Endothelial cell of umbilical vein (primary cell): Measurements from ENCODE around the gene DBX1. TPM values are rescaled to one million over a fixed set of nuclear protein-coding genes. Genes with fewer than 3 reads are reported as not detected.

ENCODE experiments used
- BruUV-seq: library from RNA; stranded (reverse); fragments of 400-500 nt; replicated peaks from 2 replicates; lab custom pipeline; 2021; lab: Mats Ljungman, UMichigan
- CTCF ChIA-PET: fragments of 300-600, 350-600 bp; sonication (Branson Sonifier 250); formaldehyde crosslinking; loops from one replicate; lab custom pipeline; 2021; ENCODE audit warnings: antibody characterized with exemption, inconsistent platforms; lab: Charles Lee
- POLR2A ChIA-PET: fragments of 300-600, 350-600 bp; sonication (Branson Sonifier 250); formaldehyde crosslinking; loops from one replicate; lab custom pipeline; 2021; ENCODE audit warnings: antibody characterized with exemption, inconsistent platforms; lab: Charles Lee
- DNase-seq: peaks from one replicate; pipeline ENCODE4 v3.0.0-alpha.2; 2011; ENCODE audit warnings: low read depth, low spot score
- FAIRE-seq: peaks from 2 replicates; lab custom pipeline; 2011; peaks lifted over from hg19 to GRCh38; lab: Jason Lieb, UNC
- H2AFZ ChIP-seq: 2 replicates; pipeline ENCODE4 v1.6.0; 2012; ENCODE audit warnings: low read depth, low read length, control low read depth, inconsistent platforms
- H3K27ac ChIP-seq: 2 replicates; pipeline ENCODE4 v1.5.1; 2011; ENCODE audit warnings: low read depth, mild to moderate bottlenecking, control low read depth, low read length, moderate library complexity; ENCODE audit not compliant: insufficient read depth
- H3K27me3 ChIP-seq, 2 experiments: 2 replicates each; pipeline versions ENCODE4 v1.6.0 to v1.6.1; 2011; ENCODE audit warnings: low read length in 2 of 2, mixed read lengths in 1 of 2; ENCODE audit not compliant: control insufficient read depth in 2 of 2, insufficient read depth in 2 of 2
- H3K36me3 ChIP-seq, 2 experiments: 2 replicates in 1 of 2; 3 replicates in 1 of 2; pipeline ENCODE4 v1.5.1; 2011; ENCODE audit warnings: low read length in 2 of 2, mild to moderate bottlenecking in 1 of 2, moderate library complexity in 1 of 2; ENCODE audit not compliant: control insufficient read depth in 2 of 2, insufficient read depth in 2 of 2; ENCODE audit errors: extremely low read depth in 1 of 2
- H3K4me1 ChIP-seq: 3 replicates; pipeline ENCODE4 v1.5.1; 2011; ENCODE audit warnings: mild to moderate bottlenecking, low read length; ENCODE audit not compliant: control insufficient read depth, insufficient read depth; ENCODE audit errors: extremely low read depth
- H3K4me2 ChIP-seq: 2 replicates; pipeline ENCODE4 v1.6.1; 2011; ENCODE audit warnings: low read length, control low read depth, mixed read lengths; ENCODE audit not compliant: insufficient read depth
- H3K4me3 ChIP-seq, 3 experiments: fragments of 200-600 bp in 1 of 3; sonication (generic), shearing (Covaris generic) in 1 of 3; replicated peaks in 1 of 3; 2 replicates each; pipeline ENCODE4 v1.5.1; 2011 to 2016; ENCODE audit warnings: control low read depth in 3 of 3, low read length in 3 of 3, mild to moderate bottlenecking in 2 of 3, inconsistent platforms in 1 of 3, low read depth in 1 of 3, moderate library complexity in 1 of 3; ENCODE audit not compliant: insufficient read depth in 1 of 3
- H3K79me2 ChIP-seq: 2 replicates; pipeline ENCODE4 v1.6.0; 2012; ENCODE audit warnings: low read length, inconsistent platforms; ENCODE audit not compliant: control insufficient read depth, insufficient read depth
- H3K9ac ChIP-seq: replicated peaks from 2 replicates; pipeline ENCODE3; 2011; ENCODE audit warnings: low read length, control low read depth; ENCODE audit not compliant: insufficient read depth; ENCODE audit errors: extremely low read depth
- H3K9me1 ChIP-seq: replicated peaks from 3 replicates; pipeline ENCODE4 v1.6.0; 2011; ENCODE audit warnings: mild to moderate bottlenecking, low read length; ENCODE audit not compliant: control insufficient read depth, insufficient read depth; ENCODE audit errors: extremely low read depth
- H3K9me3 ChIP-seq: replicated peaks from 2 replicates; pipeline ENCODE4 v1.5.1; 2012; ENCODE audit warnings: low read length, inconsistent platforms; ENCODE audit not compliant: control insufficient read depth, insufficient read depth
- H4K20me1 ChIP-seq: replicated peaks from 2 replicates; pipeline ENCODE3; 2011; ENCODE audit warnings: mild to moderate bottlenecking, low read length; ENCODE audit not compliant: control insufficient read depth, insufficient read depth; ENCODE audit errors: extremely low read depth
- FOS ChIP-seq: IDR thresholded peaks from 2 replicates; pipeline ENCODE4 v1.6.1; 2011; ENCODE audit warnings: mild to moderate bottlenecking, low read length, moderate library complexity, borderline replicate concordance; ENCODE audit not compliant: insufficient read depth
- POLR2AphosphoS5 ChIP-seq: IDR thresholded peaks from 2 replicates; pipeline ENCODE4 v1.6.1; 2012; ENCODE audit warnings: low read depth, mild to moderate bottlenecking, control low read depth, low read length, moderate library complexity; ENCODE audit not compliant: insufficient read depth
- dilution Hi-C: fragments of 300-500 bp; cut with MboI; formaldehyde crosslinking; loops from one replicate; pipeline ENCODE4 v1.15.0; 2019; ENCODE audit warnings: low sequenced_read_pairs; ENCODE audit not compliant: extremely low pct_ligation_motif_present
- intact Hi-C: fragments of 100-400 bp; cut with micrococcal nuclease; formaldehyde crosslinking; loops from one replicate; pipeline ENCODE4 v1.10.0; 2022
- polyA plus RNA-seq, 4 experiments: library from polyadenylated mRNA; depleted of rRNA in 3 of 4; stranded (reverse) in 3 of 4; unstranded in 1 of 4; fragments of >200 nt; gene quantifications; 2 replicates each; pipeline versions ENCODE4 v1.2.1 to v1.2.3, GENCODE V29; 2011 to 2012; ENCODE audit warnings: missing spikeins in 1 of 4
- total RNA-seq: library from RNA; stranded (reverse); gene quantifications from 2 replicates; pipeline ENCODE4 v1.2.3, GENCODE V29; 2021

Gene DBX1
- total and polyA plus RNA-seq, 2 donors (not counting 3 experiments of a cell fraction or from before 2014, with no cell fraction given), result not detected

DNA sequence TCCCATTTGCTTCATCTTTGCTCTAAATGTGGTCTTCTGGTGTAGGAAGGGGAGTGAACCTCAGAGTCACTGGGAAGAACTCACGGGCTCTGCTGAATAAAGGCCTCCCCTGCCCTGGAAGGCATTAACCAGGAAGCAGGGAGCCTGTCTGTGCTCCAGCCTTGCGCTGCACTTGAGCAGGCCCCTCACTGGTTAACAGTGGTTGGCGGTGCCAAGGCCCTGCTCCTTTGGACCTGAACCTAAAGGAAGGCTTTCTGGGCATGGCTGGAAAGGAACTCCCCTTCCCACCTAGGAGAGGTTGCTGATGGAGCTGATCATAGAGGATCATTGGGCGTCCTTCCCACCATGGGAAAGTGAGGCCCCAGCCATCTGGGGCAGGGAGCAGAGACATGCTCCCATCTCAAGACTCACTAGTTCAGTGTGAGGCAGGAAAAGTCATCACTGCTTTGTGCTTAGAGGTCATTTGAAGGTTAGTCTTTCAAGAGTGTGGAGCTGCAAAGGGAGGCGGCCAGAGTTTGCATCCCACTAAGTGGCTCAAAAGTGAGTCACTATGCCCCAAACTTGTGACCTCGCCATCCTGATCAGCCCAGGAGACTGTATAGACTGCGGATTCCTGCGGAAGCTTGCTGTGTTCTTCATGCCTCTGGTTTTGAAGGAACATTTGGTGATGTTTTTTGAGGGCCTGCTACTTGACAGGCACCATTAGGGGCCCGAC, 50.4 kb downstream of the DBX1 start:
- H3K9me1 ChIP-seq, result no peaks in the 10 kb centered on the region
- dilution Hi-C loops (no loop called here), intact Hi-C loops (loop anchor here (5.0 kb wide), 2 partner anchors 88 to 173 kb away; no protein-coding TSS in a partner anchor)
- peak overlapping the region; percentile 1 for H3K4me2 ChIP-seq
- H4K20me1 ChIP-seq, result no peaks in the 10 kb centered on the region
- no peaks in the 10 kb centered on the region for H3K27me3 ChIP-seq
- no TSS peak for BruUV-seq
- peaks cover under 1 to 12% of the 10 kb centered on the region in 2 experiments for H3K36me3 ChIP-seq
- peak overlapping the region; percentile 20 for H3K27ac ChIP-seq
- DNase-seq, result no peak
- H3K9me3 ChIP-seq, result no peaks in the 10 kb centered on the region
- no peak overlapping the region for H2AFZ ChIP-seq
- CTCF ChIA-PET, result interaction anchor here (0.8 to 5.1 kb wide), 6 partner anchors 12 to 158 kb away, joined by 3 to 60 read pairs (median 7); no protein-coding TSS in a partner anchor
- no peak for TF ChIP-seq FOS
- peak; percentile 28 for TF ChIP-seq POLR2AphosphoS5
- FAIRE-seq, result peak; percentile 42
- POLR2A ChIA-PET, result no interaction called here
- no peaks in the 10 kb centered on the region for H3K79me2 ChIP-seq
- H3K4me3 ChIP-seq, result no peak overlapping the region
- H3K4me1 ChIP-seq, result peaks cover 38% of the 10 kb centered on the region
- H3K9ac ChIP-seq, result no peak overlapping the region

Other genes with a start within 250 kb of the DBX1 start
- 54.4 and 57.6 TPM in 2 replicates for gene HTATIP2, start 203.2 kb upstream of the DBX1 start, total RNA-seq
- 26.6 and 37.2 TPM in 2 replicates for gene HTATIP2, start 203.2 kb upstream of the DBX1 start, polyA plus RNA-seq
- gene PRMT3, start 227.2 kb upstream of the DBX1 start, total RNA-seq, result 13.3 and 15.2 TPM in 2 replicates
- gene PRMT3, start 227.2 kb upstream of the DBX1 start, polyA plus RNA-seq, result 5.0 and 6.2 TPM in 2 replicates